ENCODE results near the gene LYL1. TPM values are rescaled to one million over a fixed set of nuclear protein-coding genes. Genes with fewer than 3 reads are reported as not detected.

The LYL1 gene
- total and polyA plus RNA-seq, 9 of the 15 experiments (the other 6 are each of a cell fraction or from before 2014, with no cell fraction given), result 1.3 to 266 (median 34.0) TPM

DNA sequence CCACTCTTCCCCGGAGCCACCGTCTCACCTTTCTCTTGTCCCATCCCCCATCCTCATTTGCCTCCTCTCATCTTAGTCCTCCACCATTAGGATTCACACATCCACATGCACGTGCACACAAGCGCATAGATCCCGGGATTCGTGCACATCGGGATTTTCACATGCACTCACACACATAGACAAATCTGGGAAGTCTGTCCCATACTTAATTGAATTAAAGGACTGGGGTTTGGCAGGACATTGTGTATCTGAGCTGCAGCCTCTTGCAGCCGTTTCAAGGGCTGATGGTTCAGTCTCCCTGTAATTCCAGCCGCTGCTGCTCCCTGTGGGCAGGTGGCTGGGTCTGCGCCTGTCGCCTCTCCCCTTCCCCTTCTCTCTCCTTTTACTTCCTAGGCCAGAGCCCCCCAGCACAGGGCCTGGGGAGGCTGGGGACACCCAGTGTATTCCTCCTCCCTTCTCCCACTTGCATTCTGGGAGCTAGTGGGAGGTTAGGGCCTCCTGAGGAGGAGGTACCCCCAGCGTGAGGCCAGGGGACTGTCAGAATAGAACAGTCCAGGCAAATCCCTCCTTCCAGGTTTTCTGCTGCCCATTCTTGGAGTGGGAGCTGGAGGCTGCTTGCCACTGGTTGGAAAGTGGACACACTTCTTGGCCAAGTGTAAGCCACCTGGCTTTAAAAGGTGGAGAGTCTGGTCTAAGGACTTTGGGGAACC, 43.6 kb downstream of the LYL1 start:
- no peak overlapping the region for H3K27ac ChIP-seq (ENCODE audit: extremely low read depth, low read depth, low read length)
- no peak overlapping the region for H3K4me3 ChIP-seq
- DNase-seq (ENCODE audit: extremely low read depth in 1 of 4, low spot score in 3 of 4) (no peak), ATAC-seq (no peak), FAIRE-seq (no peak)
- WGBS (ENCODE audit: insufficient coverage, low coverage, missing lambda C conversion rate), result 53% methylated on average over 12 of the region's 12 CpGs
- no peak for TF ChIP-seq SUPT5H (IDR thresholded peaks at IDR 0.05)
- 0 out of 6 replicates have a peak, but pooled peaks of 1 of the 3 experiments have one; percentile 7 for TF ChIP-seq CTCF (IDR thresholded peaks at IDR 0.05 in 2 of 3, conservative IDR thresholded peaks at IDR 0.05 in 1 of 3; ENCODE audit: insufficient read depth in 2 of 3, low read depth in 1 of 3, low read length in 3 of 3)
- no peaks in the 10 kb centered on the region for H3K9me1 ChIP-seq (ENCODE audit: control insufficient read depth, insufficient read depth, low read length)
- intact Hi-C loops (cut with micrococcal nuclease) (no loop called here), in situ Hi-C loops (cut with MboI) (no loop called here)
- H3K36me3 ChIP-seq (ENCODE audit: control insufficient read depth, insufficient read depth, low read length), result no peaks in the 10 kb centered on the region
- CTCF ChIA-PET (ENCODE audit: low intra/inter-chr PET ratio), result interaction anchor here (0.7 to 1.8 kb wide), 2 partner anchors 76 to 94 kb away, joined by 3 to 8 read pairs; no protein-coding TSS in a partner anchor
- no peaks in the 10 kb centered on the region for H3K27me3 ChIP-seq (ENCODE audit: control insufficient read depth in 2 of 2, insufficient read depth in 2 of 2, low read length in 2 of 2)
- H4K20me1 ChIP-seq (replicated peaks; ENCODE audit: control insufficient read depth, insufficient read depth, low read length), result peaks cover 21% of the 10 kb centered on the region; the same call in 1 of the 2 replicates
- no TSS peak for BruUV-seq (replicated peaks)
- H2AFZ ChIP-seq (ENCODE audit: low read depth, low read length), result no peak overlapping the region
- H3K4me1 ChIP-seq (replicated peaks in 1 of 2; ENCODE audit: control insufficient read depth in 2 of 2, insufficient read depth in 2 of 2, low read length in 2 of 2), result peaks cover 10 to 57% of the 10 kb centered on the region in 2 experiments; a peak in 4 of 5 replicates
- POLR2A ChIA-PET, result interaction anchor here (0.8 to 2.1 kb wide), 4 partner anchors 9 to 17 kb away, joined by 3 to 9 read pairs (median 4); no protein-coding TSS in a partner anchor
- H3K4me2 ChIP-seq (ENCODE audit: insufficient read depth, low read length), result no peak overlapping the region
- no peaks in the 10 kb centered on the region for H3K9me3 ChIP-seq (replicated peaks; ENCODE audit: control insufficient read depth, insufficient read depth, low read depth, low read length)
- peaks cover 5% of the 10 kb centered on the region for H3K79me2 ChIP-seq (ENCODE audit: control insufficient read depth, insufficient read depth, low read length)
- H3K9ac ChIP-seq (ENCODE audit: insufficient read depth in 1 of 2, low read depth in 2 of 2, low read length in 2 of 2), result no peak overlapping the region; a peak in 1 of 4 replicates

Data from K562 (cell line).